Measurements from ENCODE around the gene TPRX2. TPM values are rescaled to one million over a fixed set of nuclear protein-coding genes. Genes with fewer than 3 reads are reported as not detected.
"Not testable (repeated sequence)": the region's sequence is repeated elsewhere in the genome, so short reads cannot be mapped to it uniquely, and the experiment has no call there.

TPRX2 gene
- total RNA-seq, 1 donor from 2014 or later = not detected

DNA sequence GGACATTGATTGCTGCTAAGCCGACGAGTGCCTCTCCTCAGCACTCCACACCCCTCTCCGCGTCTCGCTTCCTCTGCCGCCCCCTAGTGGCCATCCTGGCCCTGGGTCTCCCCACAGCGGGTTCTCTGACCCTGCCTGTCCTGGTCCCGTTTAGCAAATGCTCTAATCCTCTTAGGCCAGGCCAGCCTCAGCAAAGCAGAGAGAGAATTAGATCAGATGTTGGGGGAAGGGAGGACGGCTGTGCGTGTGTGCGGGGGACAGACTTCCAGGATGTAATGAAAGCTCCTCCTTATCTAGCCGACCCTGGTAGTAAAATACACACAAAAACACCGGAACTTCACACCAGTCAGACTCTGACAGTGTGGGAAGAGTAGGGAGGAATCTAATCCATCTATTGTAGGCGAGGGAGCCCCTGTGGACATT, 4.5 kb downstream of the TPRX2 start:
- peak; percentile 21 for DNase-seq

DNA sequence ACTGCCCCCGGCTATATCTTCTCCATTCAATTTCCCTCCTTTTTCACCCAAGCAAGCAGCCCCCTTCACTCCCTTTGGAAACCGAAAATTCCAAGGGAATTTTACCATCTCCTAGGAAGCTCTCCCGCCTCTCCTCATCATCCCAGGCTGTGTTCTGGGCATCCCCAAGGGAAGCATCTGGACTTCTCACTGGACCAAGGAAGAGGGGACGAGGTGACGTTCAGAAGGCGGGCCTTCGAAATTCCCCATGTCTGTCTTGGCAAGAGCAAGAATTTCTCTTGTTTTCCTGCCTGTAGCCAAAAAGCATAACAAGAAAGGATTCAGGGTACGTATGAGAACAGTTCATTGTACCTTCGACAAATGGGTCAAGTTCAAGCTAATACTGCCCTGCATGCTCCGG, 6.1 kb downstream of the TPRX2 start:
- DNase-seq = no peak

DNA sequence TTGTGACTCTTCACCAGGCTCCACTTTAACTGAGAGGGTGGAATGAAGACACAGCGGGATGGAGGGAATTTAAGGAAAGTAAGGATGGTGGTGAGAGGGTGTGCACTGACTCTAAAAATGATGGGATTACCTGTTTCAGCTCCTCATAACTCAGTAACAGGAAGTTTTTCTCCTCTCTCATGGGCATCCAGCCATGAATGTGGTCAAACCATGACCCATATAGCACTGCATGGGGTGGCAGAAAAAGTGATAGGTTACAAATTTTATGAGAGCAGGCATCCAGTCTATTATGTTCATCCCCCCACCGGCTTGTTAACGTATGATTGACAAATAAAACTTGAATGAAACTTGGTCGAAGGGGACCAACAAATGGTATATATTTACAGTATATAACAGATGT, 19.9 kb downstream of the TPRX2 start:
- DNase-seq = no peak

DNA sequence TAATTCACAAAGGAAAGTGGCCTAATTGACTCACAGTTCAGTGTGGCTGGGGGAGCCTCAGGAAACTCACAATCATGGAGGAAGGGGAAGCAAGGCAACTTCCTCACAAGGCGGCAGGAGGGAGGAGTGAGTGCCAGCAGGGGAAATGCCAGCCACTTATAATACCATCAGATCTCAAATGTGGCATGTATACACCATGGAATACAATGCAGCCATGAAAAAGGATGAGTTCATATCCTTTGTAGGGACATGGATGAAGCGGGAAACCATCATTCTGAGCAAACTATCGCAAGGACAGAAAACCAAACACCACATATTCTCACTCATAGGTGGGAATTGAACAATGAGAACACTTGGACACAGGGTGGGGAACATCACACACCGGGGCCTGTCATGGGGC, 20.4 kb downstream of the TPRX2 start:
- DNase-seq = not testable (repeated sequence)

DNA sequence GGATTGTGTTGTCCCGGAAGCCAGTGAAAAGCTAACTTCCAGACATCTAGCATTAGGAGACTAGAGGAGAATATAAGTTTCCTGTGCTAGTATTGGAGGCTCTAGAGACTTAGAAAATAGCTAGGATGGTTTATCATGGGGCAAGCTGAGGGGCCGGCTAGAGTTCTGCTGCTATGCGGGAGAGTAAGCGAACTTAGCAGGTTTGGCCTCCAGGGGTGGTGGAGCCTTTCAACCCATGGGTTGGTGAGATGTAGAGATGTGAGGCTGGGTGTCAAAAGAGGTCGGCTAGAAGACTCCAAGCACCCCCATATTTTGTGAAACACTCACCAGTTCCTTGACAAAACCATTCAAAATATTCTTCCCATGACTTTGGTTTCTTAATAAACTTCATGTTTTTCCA, 22.7 kb downstream of the TPRX2 start:
- no peak for DNase-seq

DNA sequence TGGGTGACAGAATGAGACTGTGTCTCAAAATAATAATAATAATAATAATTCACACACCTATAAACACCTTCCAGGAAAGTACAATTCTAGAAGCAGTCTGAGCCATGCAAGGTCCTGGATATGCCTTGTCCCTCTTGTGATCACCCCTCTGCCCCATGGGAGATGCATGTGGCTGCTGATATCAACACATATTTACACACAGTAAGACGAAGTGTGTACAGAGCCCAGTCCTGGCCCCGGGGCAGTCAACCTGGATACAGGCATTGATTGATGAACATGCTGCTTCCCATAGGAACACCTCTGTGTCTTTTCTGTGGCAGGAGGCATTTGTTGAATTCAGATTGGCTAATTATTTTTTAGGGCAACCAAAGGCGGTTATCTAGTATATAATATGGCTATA, 23.9 kb downstream of the TPRX2 start:
- no peak for DNase-seq

DNA sequence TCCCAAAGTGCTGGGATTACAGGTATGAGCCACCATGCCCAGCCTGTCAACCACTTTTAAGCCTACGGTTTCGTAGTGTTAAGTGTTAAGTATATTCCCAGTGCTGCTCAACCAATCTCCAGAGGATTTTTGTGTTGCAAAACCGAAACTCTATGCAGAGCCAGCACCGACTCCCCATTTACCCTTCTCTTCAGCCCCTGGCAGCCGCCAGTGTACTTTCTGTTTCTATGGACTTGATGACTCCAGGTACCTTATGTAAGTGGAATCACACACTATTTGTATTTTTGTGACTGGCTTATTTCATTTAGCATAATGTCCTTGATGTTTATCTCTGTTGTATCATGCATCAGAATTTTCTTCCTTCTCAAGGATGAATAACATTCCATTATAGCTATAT, 26.0 kb downstream of the TPRX2 start:
- no peak for DNase-seq

DNA sequence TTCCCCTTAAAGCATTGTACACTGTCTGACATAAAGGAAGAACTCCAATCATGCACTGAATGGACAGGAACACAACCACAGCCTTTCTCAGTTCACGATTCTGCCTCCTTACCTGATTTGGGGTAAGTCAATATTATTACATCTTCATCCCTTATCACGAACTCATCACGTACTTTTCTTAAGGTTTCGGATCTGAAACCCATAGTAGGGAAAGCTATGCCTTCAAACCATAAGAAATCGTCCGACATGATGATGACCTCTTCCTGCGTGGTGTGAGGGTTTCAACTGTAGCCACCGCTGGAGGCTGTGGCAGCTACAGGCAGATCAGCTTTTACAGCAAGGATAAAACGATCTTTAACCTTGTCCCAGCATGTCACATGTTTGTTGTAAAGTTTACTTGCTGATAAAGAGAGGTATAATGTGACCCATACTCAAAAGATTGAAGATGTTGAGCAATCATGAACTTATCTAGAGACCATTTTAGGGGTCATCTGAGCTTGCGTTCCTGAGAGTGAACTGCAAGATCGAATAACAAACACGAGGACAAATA, 27.1 kb downstream of the TPRX2 start, which contains the start of gene SULT2A1:
SULT2A1 (minus strand) TSS at position 306 of the 550 bp plus-strand sequence; CDS start at position 248, 58 bp downstream.
- no peak for DNase-seq

DNA sequence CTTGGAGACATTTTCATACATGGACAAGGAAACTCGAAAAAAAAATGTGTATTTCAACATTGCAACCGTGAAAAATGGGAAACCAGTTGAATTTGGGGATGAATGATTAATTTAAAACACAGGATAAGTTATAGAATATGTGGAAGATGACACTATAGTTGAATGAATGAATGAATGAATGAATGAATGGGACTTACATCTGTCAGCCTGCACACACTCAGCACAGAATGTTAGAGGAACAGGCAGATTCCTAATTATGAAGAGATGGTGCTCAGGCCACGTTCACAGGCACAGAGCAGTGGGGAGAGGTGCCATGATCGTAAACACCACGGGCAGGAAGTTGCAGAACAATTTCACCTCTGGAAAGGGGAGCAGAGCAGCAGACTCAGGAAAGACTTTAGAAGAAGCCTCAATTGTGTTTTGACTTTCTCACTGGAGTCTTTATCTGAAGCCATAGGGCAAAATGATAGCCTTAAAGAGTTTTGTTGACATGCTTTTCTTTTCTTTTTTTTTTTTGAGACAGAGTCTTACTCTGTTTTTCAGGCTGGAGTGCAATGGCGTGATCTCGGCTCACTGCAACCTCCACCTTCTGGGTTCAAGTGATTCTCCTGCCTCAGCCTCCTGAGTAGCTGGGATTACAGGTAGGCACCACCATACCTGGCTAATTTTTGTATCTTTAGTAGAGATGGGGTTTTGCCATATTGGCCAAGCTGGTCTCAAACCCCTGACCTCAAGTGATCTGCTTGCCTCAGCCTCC, 32.0 kb downstream of the TPRX2 start:
- no peak for DNase-seq

DNA sequence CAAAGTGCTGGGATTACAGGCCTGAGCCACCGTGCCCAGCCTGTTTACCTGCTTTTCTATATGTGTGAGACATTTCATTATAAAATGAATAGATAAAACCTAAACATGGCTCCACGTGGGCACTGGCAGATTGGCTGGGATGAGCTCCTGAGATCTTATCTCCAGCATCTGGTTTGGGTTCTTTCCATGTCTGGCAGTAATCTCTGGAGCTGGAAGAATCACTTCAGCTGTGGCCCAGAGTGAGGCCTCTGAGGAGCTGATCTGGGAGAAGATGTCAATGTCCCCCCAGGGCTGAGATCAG, 32.5 kb downstream of the TPRX2 start:
- DNase-seq = no peak

DNA sequence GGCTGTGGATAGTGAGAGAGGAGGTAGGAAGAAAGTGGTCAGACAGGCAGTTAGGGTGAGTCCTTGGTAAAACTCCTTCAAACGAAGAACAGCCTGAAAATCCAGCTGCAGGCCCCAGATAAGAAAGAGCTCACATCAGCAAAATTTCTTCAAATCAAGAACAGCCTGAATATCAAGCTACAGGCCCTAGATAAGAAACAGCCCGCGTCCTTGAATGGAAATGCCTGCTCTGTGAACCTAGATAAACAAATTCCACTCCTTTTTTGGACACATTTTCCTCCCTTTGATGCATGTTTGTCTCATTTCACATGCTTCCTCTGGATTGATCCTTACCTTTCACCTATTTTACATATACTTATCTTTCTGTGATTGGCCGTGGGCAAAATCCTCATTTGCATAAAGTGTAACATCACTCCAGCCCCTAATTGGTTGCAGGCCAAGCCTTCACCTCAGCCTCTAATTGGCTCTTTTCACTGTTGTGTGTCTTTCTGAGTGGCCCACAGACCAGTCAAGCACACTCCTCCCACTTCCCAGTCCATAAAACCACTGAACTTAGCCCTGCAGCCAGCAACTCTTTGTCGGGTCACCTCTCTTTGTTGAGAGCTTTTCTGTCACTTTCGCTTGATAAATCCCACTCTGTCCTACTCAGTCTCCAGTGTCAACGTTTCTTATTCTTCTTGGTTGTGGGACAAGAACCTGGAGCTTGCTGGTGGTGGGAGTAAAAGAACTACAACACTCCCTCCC, 33.1 kb downstream of the TPRX2 start:
- no peak for DNase-seq

DNA sequence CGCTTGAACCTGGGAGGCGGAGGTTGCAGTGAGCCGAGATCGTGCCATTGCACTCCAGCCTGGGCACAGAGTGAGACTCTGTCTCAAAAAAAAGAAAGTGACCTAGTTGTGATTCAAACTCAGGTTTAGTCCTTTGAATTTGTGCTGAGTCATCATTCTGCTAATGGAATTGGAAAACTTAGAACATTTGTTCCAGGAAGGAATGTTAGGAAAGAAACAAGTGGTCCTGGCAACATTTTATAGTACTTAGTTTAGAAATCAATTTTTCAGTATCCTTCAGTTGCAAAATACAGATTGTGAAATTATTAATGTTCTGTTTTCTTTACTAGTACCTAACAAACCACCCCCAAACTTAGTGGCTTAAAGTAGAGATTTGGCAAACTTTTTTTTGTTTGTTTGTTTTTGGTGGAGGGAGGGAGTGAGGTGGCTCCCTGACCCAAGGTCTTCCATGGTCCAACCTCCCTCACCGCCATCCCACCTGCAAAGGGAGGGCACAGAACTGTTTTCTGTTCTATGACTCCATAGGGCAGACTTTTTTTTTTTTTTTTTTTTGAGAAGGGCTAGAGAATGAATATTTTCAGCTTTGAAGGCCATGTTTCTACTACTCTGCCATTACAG, 36.2 kb downstream of the TPRX2 start:
- no peak for DNase-seq

DNA sequence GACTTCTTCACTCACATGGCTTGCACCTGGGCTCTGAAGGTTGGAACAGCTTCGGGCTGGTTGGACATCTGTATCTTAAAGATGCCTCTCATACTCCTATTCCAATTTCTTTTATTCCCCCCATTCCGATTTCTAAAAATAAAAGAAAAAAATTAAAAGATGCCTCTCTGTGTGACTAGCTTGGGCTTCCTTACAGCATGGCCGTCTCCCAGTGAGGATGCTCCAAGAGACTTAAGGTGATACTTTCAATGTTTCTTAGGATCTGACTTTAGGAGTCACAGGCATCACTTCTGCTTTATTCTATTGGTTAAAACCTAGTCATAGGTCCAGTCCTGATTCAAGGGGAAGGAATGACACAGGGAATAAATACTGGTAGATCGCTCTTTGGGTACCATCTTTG, 37.0 kb downstream of the TPRX2 start:
- no peak for DNase-seq

DNA sequence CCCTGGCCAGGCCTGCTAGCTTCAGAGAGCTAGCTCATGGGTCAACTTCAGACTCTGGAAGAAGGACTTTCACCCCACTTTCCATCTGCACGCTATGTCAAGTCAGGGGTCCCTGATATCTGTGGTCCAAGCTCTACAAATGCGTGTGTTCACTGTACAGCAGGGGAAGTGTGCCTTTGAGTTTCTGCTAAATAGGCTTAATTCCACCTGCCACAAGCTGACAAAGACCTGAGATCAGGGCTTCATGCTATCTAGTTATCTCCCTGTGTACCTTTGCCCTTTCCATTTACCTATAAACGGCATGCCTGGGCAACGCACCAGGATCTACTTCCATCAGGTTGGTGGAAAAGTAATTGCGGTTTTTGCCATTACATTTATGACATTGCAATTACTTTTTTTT, 37.7 kb downstream of the TPRX2 start:
- no peak for DNase-seq

DNA sequence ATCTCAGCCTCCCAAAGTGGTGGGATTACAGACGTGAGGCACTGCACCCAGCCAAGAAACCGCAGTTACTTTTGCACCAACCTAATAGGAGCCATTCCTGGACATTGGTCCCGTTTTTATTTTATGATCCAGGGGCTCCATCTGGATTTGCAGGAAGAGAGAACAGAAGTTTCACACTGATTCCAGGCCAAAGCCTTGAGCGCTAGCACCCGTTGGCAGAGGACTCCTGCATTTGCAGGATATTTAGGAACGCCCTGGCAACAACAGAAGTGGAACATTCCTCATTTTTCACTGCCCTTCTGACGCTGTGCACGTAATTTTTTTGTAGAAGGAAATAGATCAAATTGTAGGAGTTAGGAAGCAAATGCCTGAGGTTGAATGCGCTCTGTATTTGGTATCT, 38.8 kb downstream of the TPRX2 start:
- no peak for DNase-seq

DNA sequence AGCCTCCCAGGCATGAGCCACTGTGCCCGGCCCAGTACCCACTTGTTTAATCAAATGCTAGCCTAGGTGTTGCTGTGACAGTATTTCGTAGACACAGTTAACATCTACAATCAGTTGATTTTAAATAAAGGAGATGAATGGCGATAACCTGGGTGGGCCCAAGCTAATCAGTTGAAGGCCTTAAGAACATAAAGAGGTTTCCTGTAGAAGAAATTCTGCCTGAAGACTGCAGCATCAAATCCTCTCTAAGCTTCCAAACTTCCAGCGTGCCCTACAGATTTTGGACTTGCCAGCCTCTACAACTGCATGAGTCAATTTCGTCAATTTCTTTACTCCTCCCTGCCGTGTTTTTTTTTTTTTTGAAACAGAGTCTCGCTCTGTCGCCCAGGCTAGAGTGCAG, 40.3 kb downstream of the TPRX2 start:
- no peak for DNase-seq

DNA sequence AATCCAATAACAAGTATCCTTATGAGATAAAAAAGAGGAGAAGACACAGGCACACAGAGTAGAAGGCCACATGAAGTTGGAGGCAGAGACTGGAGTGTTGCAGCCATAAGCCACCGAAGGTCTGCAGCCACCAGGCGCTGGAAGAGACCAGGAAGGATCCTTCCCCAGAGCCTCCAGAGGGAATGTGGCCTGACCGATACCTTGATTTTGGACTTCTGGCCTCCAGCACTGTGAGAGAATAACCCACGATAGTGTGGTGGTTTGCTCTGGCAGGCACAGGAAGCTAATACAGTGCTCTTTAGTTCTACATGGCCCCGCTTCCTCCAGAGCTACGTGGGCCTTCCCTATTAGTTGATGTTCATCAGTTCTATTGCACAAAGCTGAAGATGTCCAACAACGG, 42.3 kb downstream of the TPRX2 start:
- DNase-seq = no peak

DNA sequence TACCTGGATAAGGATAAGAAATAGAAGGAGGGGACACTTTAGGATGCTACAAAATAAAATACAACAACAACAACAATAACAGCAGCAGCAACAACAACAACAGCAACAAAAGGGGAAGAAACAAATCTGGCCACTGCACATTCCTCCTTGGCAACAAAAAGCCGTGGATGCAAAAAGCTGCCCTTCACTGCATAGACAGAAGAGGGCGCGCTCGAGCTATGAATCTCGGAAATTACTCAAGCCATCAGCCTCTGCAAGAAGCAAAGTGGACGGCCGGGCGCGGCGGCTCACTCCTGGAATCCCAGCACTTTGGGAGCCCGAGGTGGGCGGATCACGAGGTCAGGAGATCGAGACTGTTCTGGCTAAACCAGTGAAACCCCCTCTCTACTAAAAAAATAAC, 50.3 kb downstream of the TPRX2 start:
- not testable (repeated sequence) for DNase-seq

DNA sequence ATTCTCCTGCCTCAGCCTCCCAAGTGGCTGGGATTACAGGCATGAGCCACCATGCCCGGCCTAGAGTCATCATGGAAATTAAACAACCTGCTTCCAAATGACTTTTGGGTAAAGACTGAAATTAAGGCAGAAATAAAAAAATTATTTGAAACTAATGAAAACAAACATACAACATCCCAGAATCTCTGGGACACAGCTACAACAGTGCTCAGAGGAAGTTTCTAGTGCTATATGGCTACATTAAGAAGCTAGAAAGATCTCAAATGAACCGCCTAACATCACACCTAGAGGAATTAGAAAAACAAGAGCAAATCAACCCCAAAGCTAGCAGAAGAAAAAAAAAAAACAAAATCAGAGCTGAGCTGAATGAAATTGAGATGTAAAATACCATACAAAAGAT, 51.2 kb downstream of the TPRX2 start:
- not testable (repeated sequence) for DNase-seq

Data from skin of body (tissue), 2 donors.